ENCODE results near the gene BAIAP2. TPM values are rescaled to one million over a fixed set of nuclear protein-coding genes. Genes with fewer than 3 reads are reported as not detected.
A peak's percentile ranks its signal among the peaks of the same experiment; 100 is the strongest.

The BAIAP2 gene
- total and polyA plus RNA-seq, 2 of the 13 experiments (the other 11 are each of a cell fraction or from before 2014, with no cell fraction given) = 22.5 to 24.0 TPM

- TF ChIP-seq MBNL3 (CRISPR knock-in tag; conservative IDR thresholded peaks at IDR 0.05) = no peak
- no peak for TF ChIP-seq FOXA1 (IDR thresholded peaks at IDR 0.05)
- no peak for TF ChIP-seq FOXA1 (CRISPR knock-in tag; IDR thresholded peaks at IDR 0.05)
- TF ChIP-seq GATAD2A (CRISPR knock-in tag; IDR thresholded peaks at IDR 0.05) = no peak
- TF ChIP-seq, protein P1, sequence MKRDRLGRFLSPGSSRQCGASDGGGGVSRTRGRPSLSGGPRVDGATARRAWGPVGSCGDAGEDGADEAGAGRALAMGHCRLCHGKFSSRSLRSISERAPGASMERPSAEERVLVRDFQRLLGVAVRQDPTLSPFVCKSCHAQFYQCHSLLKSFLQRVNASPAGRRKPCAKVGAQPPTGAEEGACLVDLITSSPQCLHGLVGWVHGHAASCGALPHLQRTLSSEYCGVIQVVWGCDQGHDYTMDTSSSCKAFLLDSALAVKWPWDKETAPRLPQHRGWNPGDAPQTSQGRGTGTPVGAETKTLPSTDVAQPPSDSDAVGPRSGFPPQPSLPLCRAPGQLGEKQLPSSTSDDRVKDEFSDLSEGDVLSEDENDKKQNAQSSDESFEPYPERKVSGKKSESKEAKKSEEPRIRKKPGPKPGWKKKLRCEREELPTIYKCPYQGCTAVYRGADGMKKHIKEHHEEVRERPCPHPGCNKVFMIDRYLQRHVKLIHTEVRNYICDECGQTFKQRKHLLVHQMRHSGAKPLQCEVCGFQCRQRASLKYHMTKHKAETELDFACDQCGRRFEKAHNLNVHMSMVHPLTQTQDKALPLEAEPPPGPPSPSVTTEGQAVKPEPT (CRISPR knock-in tag; IDR thresholded peaks at IDR 0.05; ENCODE audit: low read depth) = no peak
- no peak for TF ChIP-seq THRA (CRISPR knock-in tag; IDR thresholded peaks at IDR 0.05; ENCODE audit: borderline replicate concordance)
- TF ChIP-seq RAD21 (CRISPR knock-in tag; IDR thresholded peaks at IDR 0.05) = peak; percentile 33; the same call in 1 of the 2 replicates
- TF ChIP-seq NR2F1 (CRISPR knock-in tag; IDR thresholded peaks at IDR 0.05) = no peak
These were observed 94.3 kb downstream of the BAIAP2 start (continued) for GRCh38 chr17:81129289-81129688.

DNA sequence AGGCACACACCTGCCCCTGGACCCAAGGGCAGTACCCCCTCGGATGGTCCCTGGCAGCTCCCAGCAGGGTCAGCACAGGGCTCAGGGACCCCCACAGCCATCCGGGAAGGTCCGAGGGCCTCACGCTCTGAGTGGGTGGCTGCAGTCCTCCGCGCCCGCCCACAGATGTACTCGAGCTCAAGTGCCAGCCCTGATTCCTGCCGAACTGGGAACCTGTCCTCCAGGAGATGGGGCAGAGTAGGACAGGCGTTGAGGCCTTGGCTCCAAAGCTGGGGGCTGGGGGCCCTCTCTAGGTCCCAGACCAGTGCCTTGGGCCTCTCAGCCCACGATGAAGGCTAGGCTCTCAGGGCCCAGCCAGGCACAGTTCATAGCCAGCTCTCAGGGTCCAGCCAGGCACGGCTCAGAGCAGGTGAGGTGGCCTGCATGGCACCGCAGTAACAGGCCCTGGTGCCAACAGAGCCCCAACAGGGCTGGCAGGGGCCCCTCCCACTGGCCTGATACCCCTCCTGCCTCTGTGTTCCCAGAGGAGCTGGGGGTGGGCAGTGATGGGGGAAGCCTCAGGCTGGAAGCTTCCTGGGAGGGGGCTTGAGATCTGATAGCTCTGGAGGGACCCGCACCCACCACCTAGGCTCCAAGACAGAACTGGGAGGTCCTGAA is 94.9 kb downstream of the BAIAP2 start:
- Histone ChIP-seq H3K27ac (ENCODE audit: extremely low read length, insufficient read depth, low read length) (no peak overlapping the region), H3K9me3 (ENCODE audit: low read length) (no peaks in the 10 kb centered on the region), H3K4me1 (ENCODE audit: insufficient read depth, low read length) (peaks cover 56% of the 10 kb centered on the region), H3K36me3 (replicated peaks in 1 of 2; ENCODE audit: control insufficient read depth in 1 of 2, insufficient read depth in 2 of 2, low read length in 2 of 2) (no peaks in the 10 kb centered on the region), H2AFZ (ENCODE audit: low read length) (no peak overlapping the region), H3K9ac (ENCODE audit: insufficient read depth, low read depth, low read length) (no peak overlapping the region), H3K79me2 (ENCODE audit: insufficient read depth, low read length) (no peaks in the 10 kb centered on the region), H3K27me3 (ENCODE audit: control insufficient read depth in 1 of 2, insufficient read depth in 2 of 2, low read length in 2 of 2) (no peaks in the 10 kb centered on the region), H4K20me1 (ENCODE audit: insufficient read depth, low read length) (no peaks in the 10 kb centered on the region; the same call in 1 of the 2 replicates), H3K4me2 (ENCODE audit: low read depth, low read length) (peak overlapping the region; percentile 78), H3K4me3 (replicated peaks in 1 of 3; ENCODE audit: insufficient read depth in 1 of 3, low read depth in 2 of 3, low read length in 3 of 3) (peak overlapping the region in 2 of 3 experiments; percentile 44 to 69; a peak in 2 of 6 replicates)
- 39% methylated on average over 2 of the region's 14 CpGs for WGBS (ENCODE audit: low lambda C conversion rate)
- intact Hi-C loops (cut with micrococcal nuclease; ENCODE audit: unreplicated experiment) = no loop called here
- FAIRE-seq = no peak
- no peak for ATAC-seq
- ChIA-PET POLR2A (interaction anchor here (1.0 kb wide), 1 partner anchor 109 kb away, joined by 3 read pairs; the partner anchor contains the start of genes NDUFAF8 and TEPSIN), CTCF (ENCODE audit: low intra/inter-chr PET ratio, low total read pairs) (no interaction called here)
- no peak for DNase-seq (ENCODE audit: low spot score)
- in situ Hi-C loops (cut with HindIII; ENCODE audit: extremely low pct_ligation_motif_present, low pct_unique_long_range_greater_than_20kb) = no loop called here
- BruUV-seq (replicated peaks) = no TSS peak
- TF ChIP-seq ESRRA (CRISPR knock-in tag; IDR thresholded peaks at IDR 0.05; ENCODE audit: low read depth) (no peak), NFATC3 (CRISPR knock-in tag; IDR thresholded peaks at IDR 0.05) (no peak), ATF7-NPFF (CRISPR knock-in tag; IDR thresholded peaks at IDR 0.05; ENCODE audit: low read depth) (no peak), RXRA (CRISPR knock-in tag; IDR thresholded peaks at IDR 0.05) (no peak), ARID2 (CRISPR knock-in tag; IDR thresholded peaks at IDR 0.05; ENCODE audit: borderline replicate concordance) (0 out of 2 replicates have a peak, but pooled peaks have one; percentile 29), ZNF33A (CRISPR knock-in tag; IDR thresholded peaks at IDR 0.05; ENCODE audit: borderline replicate concordance) (no peak), ZNF773 (CRISPR knock-in tag; IDR thresholded peaks at IDR 0.05; ENCODE audit: borderline replicate concordance) (no peak), MXD1 (CRISPR knock-in tag; IDR thresholded peaks at IDR 0.05) (no peak), KDM1A (CRISPR knock-in tag; IDR thresholded peaks at IDR 0.05) (no peak), ZNF781 (CRISPR knock-in tag; IDR thresholded peaks at IDR 0.05; ENCODE audit: borderline replicate concordance, not compliant biosample characterization) (no peak)
- TF ChIP-seq, protein P2, sequence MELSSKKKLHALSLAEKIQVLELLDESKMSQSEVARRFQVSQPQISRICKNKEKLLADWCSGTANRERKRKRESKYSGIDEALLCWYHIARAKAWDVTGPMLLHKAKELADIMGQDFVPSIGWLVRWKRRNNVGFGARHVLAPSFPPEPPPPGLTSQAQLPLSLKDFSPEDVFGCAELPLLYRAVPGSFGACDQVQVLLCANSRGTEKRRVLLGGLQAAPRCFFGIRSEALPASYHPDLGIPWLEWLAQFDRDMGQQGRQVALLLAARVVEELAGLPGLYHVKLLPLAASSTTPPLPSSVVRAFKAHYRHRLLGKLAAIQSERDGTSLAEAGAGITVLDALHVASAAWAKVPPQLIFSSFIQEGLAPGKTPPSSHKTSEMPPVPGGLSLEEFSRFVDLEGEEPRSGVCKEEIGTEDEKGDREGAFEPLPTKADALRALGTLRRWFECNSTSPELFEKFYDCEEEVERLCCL (CRISPR knock-in tag; IDR thresholded peaks at IDR 0.05; ENCODE audit: borderline replicate concordance) = no peak
